K562 (cell line): Measurements from ENCODE around the gene TSPAN14. TPM values are rescaled to one million over a fixed set of nuclear protein-coding genes. Genes with fewer than 3 reads are reported as not detected.

Experiments used
- CREBBP ChIP-seq: IDR thresholded peaks from one replicate; pipeline ENCODE4 v1.6.1; 2012; ENCODE audit warnings: low read depth, mild to moderate bottlenecking, control low read depth, inconsistent platforms, low read length
- DNMT1 ChIP-seq: fragments of 450-650 bp; IDR thresholded peaks from 2 replicates; pipeline ENCODE4 v1.6.1; 2016; ENCODE audit warnings: antibody characterized with exemption, mild to moderate bottlenecking
- KDM4B ChIP-seq, 2 experiments: fragments of 450-650 bp in 1 of 2; sonication (generic) in 1 of 2; IDR thresholded peaks; 2 replicates each; pipeline ENCODE4 v1.6.1; 2016 to 2017; ENCODE audit warnings: borderline replicate concordance in 2 of 2, antibody characterized with exemption in 1 of 2, low read depth in 1 of 2, mild to moderate bottlenecking in 1 of 2
- LARP7 ChIP-seq: fragments of 450-650 bp; IDR thresholded peaks from 2 replicates; pipeline ENCODE4 v1.6.1; 2016
- LEF1 ChIP-seq: fragments of 450-650 bp; IDR thresholded peaks from 2 replicates; pipeline ENCODE4 v1.6.1; 2016; ENCODE audit warnings: mild to moderate bottlenecking
- MEF2A ChIP-seq: IDR thresholded peaks from 2 replicates; pipeline ENCODE4 v1.6.1; 2011; ENCODE audit warnings: low read depth, mild to moderate bottlenecking, low read length, moderate library complexity; ENCODE audit not compliant: control insufficient read depth
- MEF2D ChIP-seq: conservative IDR thresholded peaks from 2 replicates; pipeline ENCODE4 v1.6.1; 2016; ENCODE audit warnings: low read depth, missing genetic modification characterization, missing compliant biosample characterization
- NFXL1 ChIP-seq: fragments of 450-650 bp; formaldehyde crosslinking; IDR thresholded peaks from 2 replicates; pipeline ENCODE4 v1.4.0; 2021; ENCODE audit warnings: mild to moderate bottlenecking
- RAD21 ChIP-seq, 2 experiments: fragments of 250-450 bp in 1 of 2; fragments of 450-650 bp in 1 of 2; sonication (Bioruptor Pico) in 1 of 2; formaldehyde crosslinking in 1 of 2; IDR thresholded peaks in 1 of 2; conservative IDR thresholded peaks in 1 of 2; 2 replicates each; pipeline versions ENCODE4 v1.4.0 to v1.8.0; 2020 to 2022; ENCODE audit warnings: mild to moderate bottlenecking in 2 of 2, moderate library complexity in 1 of 2
- RB1 ChIP-seq: fragments of 450-650 bp; IDR thresholded peaks from 2 replicates; pipeline ENCODE4 v1.6.1; 2017; ENCODE audit warnings: low read depth, mild to moderate bottlenecking
- RBM15 ChIP-seq: fragments of 200-400 bp; formaldehyde crosslinking; IDR thresholded peaks from 2 replicates; pipeline ENCODE4 v1.6.1; 2018; ENCODE audit warnings: mild to moderate bottlenecking, low read length, moderate library complexity; ENCODE audit not compliant: insufficient read depth
- SNRNP70 ChIP-seq: fragments of 200-400 bp; formaldehyde crosslinking; optimal IDR thresholded peaks from 2 replicates; pipeline ENCODE3; 2017; ENCODE audit warnings: low read depth, low read length
- TEAD2 ChIP-seq: fragments of 450-650 bp; IDR thresholded peaks from 2 replicates; pipeline ENCODE4 v1.6.1; 2016; ENCODE audit warnings: missing genetic modification characterization, control low read depth, missing compliant biosample characterization
- ZNF124 ChIP-seq: sonication (generic); formaldehyde crosslinking; IDR thresholded peaks from 2 replicates; pipeline ENCODE4 v1.8.1; 2022; ENCODE audit warnings: missing genetic modification reagents
- ZNF717 ChIP-seq: fragments of 250-450 bp; sonication (Bioruptor Pico); IDR thresholded peaks from 2 replicates; pipeline ENCODE4 v1.5.0; 2021
- polyA plus RNA-seq, 8 experiments: library from polyadenylated mRNA; depleted of rRNA in 4 of 8; stranded (reverse) in 5 of 8; unstranded in 3 of 8; fragments of >200 nt; fragmentation: Nextera tagmentation in 2 of 8; fragmentation: Illumina TruSeq in 1 of 8; extraction: Ambion mirVana in 2 of 8; extraction: Trizol in 1 of 8; gene quantifications; 2 replicates each; pipeline versions ENCODE4 v1.2.1 to v1.2.3, GENCODE V29; 2011 to 2014; ENCODE audit warnings: inconsistent platforms in 1 of 8, missing spikeins in 1 of 8
- total RNA-seq, 7 experiments: library from RNA; depleted of rRNA in 6 of 7; stranded (reverse); fragments of >200 nt in 6 of 7; fragmentation: Illumina TruSeq in 2 of 7; extraction: Trizol in 2 of 7; gene quantifications; 2 replicates each; pipeline versions ENCODE4 v1.2.1 to v1.2.3, GENCODE V29; 2011 to 2021; ENCODE audit warnings: low replicate concordance in 1 of 7
- TF ChIP-seq, protein P1 (sequence below), 2 experiments: IDR thresholded peaks; 2 replicates each; pipeline ENCODE4 v1.6.1; 2012; ENCODE audit warnings: improper control_type of control experiment in 2 of 2, low read depth in 2 of 2, low read length in 2 of 2, borderline replicate concordance in 1 of 2
- TF ChIP-seq, protein P2 (sequence below): fragments of 250-450 bp; sonication (Bioruptor Pico); IDR thresholded peaks from 2 replicates; pipeline ENCODE4 v1.6.1; 2021; ENCODE audit warnings: mild to moderate bottlenecking

Gene TSPAN14
- total and polyA plus RNA-seq, 9 of the 15 experiments (the other 6 are each of a cell fraction or from before 2014, with no cell fraction given): 5.8 to 92.9 (median 23.3) TPM

DNA sequence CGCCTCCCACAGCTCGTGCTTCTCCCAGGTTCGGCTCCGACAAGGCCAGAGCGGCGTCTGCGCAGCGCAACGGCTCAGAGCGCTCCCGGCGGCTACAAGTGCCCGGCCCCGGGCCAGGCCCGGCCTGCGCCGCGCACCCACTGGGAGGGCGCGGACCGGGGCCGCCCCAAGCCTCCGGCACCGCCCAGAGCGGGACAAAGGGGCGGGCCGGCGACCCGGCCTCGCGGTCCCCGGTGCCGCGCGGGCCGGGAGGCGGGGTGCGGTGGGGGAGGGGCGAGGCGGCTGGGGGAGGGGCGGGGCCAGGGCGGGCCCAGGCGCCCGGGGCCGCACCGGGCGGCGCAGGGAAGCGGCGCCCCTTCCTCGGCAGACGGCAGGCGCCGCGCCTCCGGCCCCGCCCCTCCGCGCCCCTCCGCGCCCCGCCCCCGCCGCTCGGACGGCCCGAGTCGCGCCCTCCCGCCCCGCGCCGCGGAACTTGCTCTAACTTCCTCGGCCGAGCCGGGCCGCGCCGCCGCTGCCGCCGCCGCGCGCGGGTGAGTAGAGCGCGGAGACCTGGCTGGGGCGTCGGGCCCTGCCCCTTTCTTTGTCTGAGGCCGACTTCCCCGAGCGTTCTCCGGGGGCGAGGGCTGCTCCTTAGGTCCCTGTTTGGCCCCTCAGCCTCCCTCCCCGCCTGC lies at the start of gene TSPAN14 (continued):
- TF ChIP-seq, protein P1, sequence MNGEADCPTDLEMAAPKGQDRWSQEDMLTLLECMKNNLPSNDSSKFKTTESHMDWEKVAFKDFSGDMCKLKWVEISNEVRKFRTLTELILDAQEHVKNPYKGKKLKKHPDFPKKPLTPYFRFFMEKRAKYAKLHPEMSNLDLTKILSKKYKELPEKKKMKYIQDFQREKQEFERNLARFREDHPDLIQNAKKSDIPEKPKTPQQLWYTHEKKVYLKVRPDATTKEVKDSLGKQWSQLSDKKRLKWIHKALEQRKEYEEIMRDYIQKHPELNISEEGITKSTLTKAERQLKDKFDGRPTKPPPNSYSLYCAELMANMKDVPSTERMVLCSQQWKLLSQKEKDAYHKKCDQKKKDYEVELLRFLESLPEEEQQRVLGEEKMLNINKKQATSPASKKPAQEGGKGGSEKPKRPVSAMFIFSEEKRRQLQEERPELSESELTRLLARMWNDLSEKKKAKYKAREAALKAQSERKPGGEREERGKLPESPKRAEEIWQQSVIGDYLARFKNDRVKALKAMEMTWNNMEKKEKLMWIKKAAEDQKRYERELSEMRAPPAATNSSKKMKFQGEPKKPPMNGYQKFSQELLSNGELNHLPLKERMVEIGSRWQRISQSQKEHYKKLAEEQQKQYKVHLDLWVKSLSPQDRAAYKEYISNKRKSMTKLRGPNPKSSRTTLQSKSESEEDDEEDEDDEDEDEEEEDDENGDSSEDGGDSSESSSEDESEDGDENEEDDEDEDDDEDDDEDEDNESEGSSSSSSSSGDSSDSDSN (IDR thresholded peaks at IDR 0.05; ENCODE audit: borderline replicate concordance in 1 of 2, low read depth in 2 of 2, low read length in 2 of 2): peak; percentile 68 to 71; a peak in 3 of 4 replicates
- TF ChIP-seq DNMT1: no peak
- peak; percentile 76 for TF ChIP-seq RB1
- no peak for TF ChIP-seq LEF1
- TF ChIP-seq TEAD2 (tag): no peak
- TF ChIP-seq RAD21 (CRISPR knock-in tag; conservative IDR thresholded peaks at IDR 0.05 in 1 of 2, IDR thresholded peaks at IDR 0.05 in 1 of 2): no peak
- no peak for TF ChIP-seq ZNF717 (CRISPR knock-in tag)
- TF ChIP-seq SNRNP70: no peak
- no peak for TF ChIP-seq MEF2A
- TF ChIP-seq KDM4B (IDR thresholded peaks at IDR 0.05; ENCODE audit: borderline replicate concordance in 2 of 2, low read depth in 1 of 2): no peak
- TF ChIP-seq CREBBP: no peak
- TF ChIP-seq MEF2D (tag): no peak
- TF ChIP-seq, protein P2, sequence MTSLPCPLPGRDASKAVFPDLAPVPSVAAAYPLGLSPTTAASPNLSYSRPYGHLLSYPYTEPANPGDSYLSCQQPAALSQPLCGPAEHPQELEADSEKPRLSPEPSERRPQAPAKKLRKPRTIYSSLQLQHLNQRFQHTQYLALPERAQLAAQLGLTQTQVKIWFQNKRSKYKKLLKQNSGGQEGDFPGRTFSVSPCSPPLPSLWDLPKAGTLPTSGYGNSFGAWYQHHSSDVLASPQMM: no peak
- no peak for TF ChIP-seq ZNF124
- no peak for TF ChIP-seq NFXL1 (CRISPR knock-in tag)
- no peak for TF ChIP-seq LARP7
- TF ChIP-seq RBM15: no peak
